Hematopoietic multipotent progenitor cell treated with erythropoietin and hydrocortisone succinate and interleukin-3 and kit ligand, for 17 days (in vitro differentiated cells): ENCODE data around the gene CASP9.
"Not testable (repeated sequence)": the region's sequence is repeated elsewhere in the genome, so short reads cannot be mapped to it uniquely, and the experiment has no call there.

Source experiments
- DNase-seq: peaks from one replicate; pipeline ENCODE4 v3.0.0-alpha.2; 2015; ENCODE audit warnings: low spot score

Gene CASP9

DNA sequence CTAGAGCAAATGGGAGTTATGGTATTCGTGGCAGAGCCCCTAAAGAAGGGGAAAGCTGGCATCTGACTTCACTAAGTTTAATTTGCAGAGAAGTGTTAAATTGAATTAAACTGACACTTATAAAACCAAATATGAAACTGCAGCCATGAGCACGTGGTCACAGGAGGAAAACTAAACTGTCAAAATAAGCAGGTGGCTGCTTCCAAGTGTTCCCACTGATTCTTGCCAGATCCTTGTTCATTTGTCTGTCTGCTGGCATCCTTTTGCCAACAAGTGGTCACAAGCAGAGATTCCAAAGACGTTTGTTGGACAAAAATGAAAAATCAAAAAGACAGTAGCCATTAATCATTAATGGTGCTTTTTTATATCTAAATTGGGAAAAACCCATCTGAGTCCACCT, 54.7 kb downstream of the CASP9 start:
- DNase-seq: no peak

DNA sequence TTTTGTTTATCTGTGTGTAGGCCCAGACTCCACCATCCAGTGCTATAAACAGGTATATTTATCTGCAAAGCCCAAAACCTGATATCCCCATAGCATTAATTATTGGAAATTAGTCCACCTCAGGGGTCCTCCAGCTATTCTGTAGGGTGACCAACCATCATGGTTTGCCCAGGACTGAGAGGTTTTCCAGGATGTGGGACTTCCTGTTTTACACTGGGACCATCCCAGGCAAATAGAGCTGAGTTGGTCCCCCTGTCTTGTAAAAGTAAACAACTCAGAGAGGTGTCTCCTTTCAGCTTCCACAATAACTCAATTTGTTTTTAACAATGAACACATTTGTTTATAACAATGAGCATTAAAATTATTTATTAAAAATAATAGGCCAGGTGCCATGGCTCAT, 55.9 kb downstream of the CASP9 start:
- DNase-seq: no peak

DNA sequence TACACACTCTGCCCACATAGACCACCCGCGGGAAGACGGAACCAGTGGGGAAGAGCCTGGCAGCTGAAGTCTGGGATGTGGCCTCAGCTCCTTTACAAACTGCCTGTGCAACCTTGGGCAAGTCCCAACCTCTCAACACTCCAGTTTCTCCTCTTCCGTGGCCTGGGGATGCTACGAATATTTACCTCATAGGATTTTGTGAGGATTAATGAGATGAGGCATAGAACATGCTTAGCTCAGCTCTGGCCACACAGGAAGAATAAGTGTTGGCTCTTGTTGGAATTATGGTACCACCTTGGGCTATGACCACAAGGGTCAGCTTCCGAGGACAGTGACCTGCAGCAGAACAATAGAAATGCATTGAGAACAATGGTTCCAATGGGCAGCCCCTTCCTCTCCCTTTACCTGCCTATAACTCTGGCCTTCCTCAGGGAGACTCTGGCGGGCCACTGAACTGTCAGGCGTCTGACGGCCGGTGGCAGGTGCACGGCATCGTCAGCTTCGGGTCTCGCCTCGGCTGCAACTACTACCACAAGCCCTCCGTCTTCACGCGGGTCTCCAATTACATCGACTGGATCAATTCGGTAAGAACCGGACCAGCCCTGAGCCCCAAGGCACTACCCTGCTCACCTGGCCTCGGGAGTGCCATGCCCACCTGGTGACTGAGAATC, 56.9 kb downstream of the CASP9 start:
- DNase-seq: not testable (repeated sequence)

DNA sequence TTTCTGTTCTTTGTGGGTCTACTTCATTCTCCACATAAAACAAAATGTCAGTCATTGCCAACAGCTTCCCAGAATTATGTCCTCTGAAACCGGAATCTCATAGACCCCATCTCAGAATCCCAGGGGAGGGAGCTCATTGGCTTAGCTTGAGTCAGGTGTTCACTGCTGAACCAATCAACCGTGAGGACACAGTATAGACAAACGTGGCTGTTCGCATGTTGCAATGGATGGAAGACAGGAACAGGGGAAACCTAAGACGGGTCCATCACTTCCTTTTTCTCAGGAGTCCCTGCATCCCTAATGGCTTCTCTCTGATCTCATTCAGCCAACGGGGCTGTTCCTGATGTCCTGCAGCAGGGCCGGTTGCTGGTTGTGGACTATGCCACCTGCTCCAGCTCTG, 58.3 kb downstream of the CASP9 start:
- no peak for DNase-seq

DNA sequence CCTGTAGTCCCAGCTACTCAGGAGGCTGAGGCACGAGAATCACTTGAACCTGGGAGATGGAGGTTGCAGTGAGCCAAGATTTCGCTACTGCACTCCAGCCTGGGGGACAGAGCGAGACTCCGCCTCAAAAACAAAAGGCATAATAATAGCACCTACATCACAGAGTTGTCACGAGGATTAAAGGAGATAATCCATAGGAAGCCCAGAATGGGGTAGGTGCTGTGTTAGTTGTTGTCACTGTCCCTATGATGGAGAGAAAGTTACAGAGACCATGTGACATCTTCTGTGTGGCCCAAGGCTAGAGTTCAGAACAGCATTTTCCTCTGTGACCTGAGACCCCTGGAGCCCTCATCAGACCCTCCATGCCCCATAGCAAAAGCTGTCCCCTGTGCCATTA, 60.1 kb downstream of the CASP9 start:
- not testable (repeated sequence) for DNase-seq

DNA sequence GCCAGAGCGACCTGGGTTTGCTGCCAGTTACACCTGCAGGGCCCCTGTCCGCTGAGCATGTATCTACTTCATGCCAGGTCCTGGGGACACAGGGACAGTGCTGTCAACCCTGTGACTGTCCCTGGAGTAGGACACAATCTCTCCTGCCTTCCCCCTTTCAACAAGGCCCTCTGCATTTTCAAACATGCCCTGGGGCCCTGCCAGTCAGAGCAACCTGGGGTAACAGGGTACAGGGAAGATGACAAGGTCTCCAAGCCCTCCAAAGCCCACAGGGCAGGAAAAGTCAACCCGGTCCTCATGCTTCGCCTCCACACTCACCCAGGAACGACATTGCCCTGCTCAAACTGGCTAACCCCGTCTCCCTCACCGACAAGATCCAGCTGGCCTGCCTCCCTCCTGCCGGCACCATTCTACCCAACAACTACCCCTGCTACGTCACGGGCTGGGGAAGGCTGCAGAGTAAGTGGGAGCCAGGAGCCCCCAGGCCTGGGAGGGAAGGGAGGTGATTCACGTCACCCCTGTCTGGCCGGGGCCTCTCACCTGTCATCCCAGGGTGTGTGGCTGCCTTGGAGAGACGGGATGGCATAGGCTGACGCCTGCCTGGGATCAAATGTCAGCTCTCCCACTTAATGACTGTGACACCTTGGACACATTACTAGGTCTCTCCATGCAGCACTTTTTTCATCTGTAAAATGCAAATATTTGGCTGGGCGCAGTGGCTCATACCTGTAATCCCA, 60.8 kb downstream of the CASP9 start:
- not testable (repeated sequence) for DNase-seq

DNA sequence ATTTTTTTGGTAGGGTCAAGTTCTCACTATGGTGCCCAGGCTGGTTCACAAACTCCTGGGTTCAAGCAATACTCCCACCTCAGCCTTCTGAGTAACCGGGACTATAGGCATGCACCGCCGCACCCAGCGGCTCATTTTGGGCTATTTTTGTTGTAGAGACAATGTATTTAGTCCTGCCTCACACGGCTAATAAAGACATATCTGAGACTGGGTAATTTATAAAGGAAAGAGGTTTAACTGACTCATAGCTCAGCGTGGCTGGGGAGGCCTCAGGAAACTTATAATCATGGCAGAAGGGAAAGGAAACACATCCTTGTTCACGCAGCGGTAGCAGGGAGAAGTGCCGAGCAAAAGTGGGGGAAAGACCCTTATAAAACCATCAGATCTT, 63.3 kb downstream of the CASP9 start:
- DNase-seq: no peak

DNA sequence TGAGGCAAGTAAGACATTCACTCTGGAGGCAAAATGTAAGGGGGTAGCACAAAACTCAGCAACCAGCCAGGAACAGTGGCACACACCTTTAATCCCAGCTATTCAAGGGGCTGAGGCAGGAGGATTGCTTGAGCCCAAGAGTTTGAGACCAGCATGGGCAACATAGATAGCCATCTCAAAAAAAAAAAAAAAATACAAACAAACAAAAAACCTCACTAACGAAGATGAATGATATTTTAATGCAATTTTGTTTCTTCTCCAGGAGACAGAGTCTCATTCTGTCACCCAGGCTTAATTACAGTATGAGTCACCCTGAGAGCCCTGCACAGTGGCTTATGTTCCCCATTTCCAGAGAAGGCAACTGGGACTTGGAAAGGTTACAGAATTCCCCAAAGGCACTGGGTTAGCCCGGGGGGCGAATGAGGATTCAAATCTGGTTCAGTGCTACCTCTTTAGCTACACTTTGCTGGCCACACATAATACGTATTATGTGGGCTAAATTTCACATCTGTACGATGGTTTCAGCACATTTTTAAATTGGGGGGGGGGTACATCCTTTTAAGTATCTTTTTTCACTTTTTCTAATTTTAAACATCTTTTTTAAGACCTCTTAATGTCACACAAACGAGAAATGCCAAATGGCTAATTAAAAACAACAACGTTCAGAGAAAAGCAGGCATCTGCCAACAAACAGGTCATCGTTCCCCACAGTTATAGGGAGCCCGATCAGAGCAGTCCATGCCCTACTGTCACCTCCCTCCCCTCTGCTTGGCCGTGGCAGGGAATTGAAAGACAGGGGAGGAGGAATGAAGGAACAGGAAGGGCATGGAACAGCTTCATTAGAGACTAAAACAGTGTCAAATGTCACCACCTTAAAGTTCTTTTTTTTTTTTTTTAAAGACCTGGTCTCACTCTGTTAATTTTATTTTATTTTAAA, 64.0 kb downstream of the CASP9 start:
- DNase-seq: no peak

DNA sequence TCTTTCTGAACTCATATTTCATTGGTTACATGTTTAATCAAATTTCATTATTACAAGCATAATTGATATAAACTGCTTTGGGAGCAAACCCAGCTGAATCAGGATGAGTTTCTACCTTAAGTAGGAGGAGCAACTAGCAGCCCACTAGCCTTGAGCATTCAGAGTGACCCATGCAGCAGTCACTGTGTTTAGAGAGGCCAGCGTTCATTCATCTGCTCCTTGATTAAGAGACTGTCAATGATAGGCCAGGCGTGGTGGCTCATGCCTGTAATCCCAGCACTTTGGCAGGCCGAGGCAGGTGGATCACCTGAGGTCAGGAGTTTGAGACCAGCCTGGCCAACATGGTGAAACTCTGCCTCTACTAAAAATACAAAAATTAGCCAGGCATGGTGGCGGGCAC, 65.6 kb downstream of the CASP9 start:
- DNase-seq: not testable (repeated sequence)

DNA sequence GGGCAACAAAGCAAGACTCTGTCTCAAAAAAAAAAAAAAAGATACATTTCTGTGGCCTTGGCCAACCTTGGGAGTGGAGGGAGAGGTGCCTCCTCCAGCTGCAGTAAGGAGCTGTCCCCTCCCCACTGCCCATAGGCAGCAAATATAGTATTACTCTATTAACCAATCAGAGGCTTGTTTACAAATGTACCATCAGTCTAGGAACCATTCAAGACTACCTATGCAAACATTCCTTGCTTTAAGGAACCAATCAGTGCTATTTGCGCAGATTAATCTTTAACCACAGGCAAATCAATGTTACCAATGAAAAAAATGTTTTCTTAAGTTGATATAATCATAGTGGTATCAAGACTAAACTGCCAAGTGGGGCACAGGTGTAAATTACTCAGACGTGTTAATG, 66.4 kb downstream of the CASP9 start:
- no peak for DNase-seq

DNA sequence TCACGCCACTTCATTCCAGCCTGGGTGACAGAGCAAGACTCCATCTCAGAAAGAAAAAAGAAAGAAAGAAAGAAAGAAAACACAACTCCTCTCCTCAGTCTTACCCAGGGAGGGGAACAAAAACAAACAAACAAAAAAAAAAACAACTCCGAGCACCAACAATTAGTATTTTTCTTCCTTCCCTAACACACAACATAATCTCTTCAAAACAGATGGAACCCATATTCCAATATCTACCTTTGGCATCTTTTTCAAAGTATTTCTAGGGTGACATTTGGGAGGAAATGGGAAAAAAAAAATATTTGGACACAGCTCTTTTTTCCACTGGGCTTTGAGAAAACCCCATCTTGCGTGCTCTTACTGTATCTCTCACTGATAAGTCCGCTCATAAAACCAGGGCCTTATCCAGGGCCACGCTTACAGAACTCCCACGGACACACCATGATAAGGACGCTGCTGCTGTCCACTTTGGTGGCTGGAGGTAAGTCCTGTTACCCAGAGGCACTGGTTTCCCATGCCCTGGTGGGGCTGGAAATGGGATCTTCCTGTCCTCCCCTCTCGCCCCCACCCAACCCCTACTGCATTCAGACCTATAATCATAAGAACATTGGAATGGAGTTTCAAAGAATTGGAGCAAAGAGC, 67.6 kb downstream of the CASP9 start, which contains the start of gene CELA2A:
TSS of gene CELA2A (plus strand) at position 420 of the 642 bp plus-strand sequence. CDS start at position 442, 22 bp downstream.
- DNase-seq: no peak

DNA sequence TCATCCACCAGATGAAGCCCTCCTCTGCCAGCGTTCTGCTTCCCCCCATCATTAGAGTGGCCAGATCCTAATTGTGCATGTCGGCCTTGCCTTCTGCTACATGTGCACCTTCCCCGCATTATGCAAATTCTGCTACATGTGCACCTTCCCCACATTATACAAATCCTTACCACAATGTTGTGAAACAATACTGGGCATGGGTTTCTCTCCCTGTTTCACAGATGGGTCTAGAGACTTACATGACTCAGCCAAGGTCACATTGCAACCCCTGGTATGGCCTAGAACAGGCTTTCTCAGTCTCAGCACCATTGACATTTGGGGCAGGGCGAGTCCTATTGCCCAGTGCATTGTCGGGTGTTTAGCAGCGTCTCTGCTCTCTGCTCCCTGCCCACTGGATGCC, 68.5 kb downstream of the CASP9 start:
- DNase-seq: no peak

DNA sequence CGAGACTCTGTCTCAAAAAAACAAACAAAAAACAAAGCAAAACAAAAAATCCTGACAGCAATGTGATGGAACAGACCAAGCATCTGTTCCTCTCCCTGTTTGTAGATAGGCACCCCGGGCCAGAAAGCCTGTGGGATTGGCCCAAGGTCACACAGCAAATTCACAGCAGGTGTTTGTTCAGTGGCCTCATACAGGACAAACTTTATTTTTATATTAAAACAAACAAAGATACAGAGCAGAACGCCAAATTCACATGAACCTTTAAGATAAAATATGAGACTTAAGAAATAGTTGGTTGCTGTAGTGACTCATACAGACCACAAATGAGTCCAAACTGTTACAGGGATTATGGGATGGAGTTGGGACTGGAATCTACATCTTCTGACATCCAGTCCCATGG, 69.8 kb downstream of the CASP9 start:
- no peak for DNase-seq

DNA sequence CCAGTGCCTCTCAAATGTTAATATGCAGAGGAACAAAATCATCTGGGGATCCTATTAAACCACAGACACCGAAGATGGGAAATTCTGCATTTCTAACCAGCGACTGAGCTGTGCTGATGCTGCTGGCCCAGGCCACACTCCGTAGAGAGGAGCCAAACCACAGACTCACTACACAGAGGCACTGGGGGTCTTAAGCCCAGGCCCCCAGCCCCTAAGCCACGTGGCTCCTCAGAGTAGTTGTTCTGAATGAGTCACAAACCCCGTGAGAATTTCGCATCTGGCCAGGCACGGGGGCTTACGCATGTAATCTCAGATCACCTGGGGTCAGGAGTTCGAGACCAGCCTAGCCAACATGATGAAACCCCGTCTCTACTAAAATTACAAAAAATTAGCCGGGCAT, 70.3 kb downstream of the CASP9 start:
- DNase-seq: no peak

DNA sequence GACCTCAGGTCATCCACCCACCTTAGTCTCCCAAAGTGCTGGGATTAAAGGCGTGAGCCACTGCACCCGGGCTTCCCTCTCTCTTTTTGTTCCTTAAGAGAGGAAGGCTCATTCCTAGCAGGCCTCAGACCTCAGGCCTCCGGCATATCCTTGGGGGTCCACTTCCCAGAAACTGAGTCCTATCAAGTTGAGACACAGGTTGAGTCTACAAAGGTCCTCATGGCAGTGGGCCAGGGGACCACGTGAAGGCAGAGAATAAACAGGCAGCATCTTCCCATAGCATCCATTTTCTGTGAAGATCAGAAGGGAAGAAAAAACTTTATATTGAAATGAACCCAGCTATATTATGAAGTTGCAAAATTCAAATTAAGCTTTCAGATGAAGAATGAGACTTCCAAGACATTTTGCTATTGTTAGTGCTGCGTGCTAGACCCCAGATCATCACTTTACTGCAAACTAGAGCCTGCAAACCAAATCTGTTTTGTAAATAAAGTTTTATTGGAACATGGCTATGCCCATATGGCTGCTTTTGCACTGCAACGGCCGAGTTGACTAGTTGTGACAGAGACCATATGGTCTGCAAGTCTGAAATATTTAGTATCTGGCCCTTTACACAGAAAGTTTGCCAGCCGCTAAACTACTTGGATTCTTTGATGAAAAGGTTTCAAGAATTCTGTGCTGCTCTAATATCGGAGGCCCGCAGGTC, 71.0 kb downstream of the CASP9 start:
- no peak for DNase-seq

DNA sequence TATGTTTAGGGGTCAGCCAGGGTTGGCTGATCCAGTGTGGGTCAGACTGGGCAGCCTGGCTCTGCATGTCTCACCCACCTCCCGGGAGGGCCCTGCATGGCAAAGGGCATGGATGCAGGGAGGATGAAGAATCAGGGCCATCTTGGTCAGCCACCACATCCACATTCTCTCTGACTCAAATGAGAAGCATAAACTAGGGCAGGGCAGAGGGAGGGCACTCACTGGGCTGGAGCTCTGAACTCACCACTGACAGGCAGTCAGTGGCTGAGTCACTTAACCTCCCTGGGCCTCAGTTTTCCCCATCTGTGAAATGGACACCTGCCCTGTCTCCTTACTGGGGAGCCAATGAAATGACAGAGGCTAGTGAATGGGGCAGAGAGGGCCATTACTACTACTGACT, 71.8 kb downstream of the CASP9 start:
- DNase-seq: no peak

DNA sequence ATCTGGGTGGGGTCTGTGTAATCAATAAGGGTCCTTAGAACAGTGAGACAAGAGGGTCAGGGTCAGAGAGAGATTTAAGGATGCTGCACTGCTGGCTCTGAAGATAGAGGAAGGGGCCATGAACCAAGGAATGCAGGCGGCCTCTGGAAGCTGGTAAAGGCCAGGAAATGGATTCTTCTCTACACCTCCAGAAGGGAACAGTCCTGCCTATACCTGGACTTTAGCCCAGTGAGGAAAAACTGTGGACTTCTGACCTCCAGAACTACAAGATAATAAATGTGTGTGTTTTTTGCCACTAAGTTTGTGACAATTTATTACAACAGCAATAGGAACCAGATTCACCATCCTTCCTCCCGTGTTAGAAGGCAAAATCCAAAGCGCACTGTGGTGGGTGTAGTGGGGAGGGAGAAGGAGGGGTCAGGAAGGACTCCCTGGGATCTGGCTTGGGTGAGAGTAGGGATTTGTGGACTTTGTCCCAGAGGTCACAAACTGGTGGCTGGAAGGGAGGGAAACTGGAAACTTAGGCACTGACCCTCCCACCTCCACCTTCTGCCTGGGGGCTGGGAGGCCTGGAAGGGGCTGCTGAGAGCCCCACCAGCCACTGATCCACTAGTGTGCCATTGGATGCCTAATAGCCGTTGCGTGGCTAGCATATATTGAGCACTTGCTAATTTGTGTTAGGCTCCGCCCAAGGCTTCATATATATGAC, 72.8 kb downstream of the CASP9 start:
- no peak for DNase-seq

DNA sequence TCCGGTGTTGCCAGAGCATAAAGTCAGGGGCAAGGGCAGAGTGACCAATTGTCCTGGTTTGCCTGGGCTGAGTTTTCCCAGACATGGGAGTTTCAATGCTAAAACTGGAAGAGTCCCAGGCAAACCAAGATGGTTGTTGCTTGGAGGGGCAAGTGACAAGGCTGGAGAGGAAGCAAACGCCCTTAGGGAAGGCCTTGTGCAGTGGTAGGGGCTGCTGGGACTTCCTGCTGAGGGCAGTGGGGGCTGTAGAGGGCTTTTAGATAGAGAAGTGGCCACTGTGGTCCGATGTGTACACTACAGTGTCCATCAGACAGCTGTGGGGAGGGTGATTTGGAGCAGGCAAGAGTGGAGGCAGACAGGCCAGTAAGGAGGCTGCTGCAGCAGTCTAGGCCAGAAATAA, 74.4 kb downstream of the CASP9 start:
- no peak for DNase-seq

DNA sequence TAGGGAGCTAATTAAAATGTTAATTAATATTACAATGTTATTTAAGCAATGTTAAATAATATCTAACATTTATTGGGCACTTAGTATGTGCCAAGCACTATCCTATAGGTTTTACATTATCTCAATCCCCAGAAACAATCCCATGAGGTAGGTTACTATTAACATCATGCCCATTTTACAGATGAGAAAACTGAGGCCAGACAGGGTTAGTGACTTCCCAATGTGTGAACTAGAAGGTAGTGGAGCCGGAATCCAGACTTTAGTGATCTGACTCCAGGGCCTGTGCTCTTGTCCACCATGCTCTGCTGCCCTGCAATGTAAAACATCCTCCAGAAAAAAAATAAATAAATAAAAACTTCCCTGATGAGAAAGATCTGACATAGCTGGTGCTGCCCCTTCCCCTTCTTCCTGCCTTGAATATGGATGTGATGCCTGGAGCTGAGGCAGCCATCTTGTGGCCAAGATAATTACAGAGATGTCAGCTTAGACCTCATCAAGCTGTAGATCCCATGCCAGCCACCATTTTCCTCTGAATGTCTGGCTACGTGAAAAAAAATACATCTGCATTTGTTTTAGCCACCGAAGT, 75.0 kb downstream of the CASP9 start:
- no peak for DNase-seq

DNA sequence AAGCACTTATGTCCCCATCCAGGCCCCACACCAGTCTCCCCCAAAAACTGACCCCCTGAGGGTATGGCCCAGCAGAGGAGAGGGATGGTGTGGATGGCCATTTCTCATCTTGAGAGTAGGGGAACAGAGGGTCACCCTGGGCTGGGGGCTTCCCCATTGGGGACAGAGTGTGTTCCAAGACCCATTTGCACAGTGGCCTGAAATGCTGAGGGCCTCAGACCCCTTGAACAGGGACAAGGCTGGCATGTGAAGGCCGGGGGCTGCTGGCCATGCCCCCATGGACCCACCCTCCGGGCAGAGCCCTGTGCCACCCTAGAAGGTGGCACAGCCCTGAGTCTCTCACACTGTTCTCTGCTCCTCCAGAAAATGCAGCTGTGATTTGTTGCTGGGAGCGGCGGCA, 77.8 kb downstream of the CASP9 start:
- DNase-seq: no peak
